ENCODE results near the gene ITGAV. TPM values are rescaled to one million over a fixed set of nuclear protein-coding genes. Genes with fewer than 3 reads are reported as not detected.

ITGAV gene
- total and polyA plus RNA-seq, 2 donors from 2014 or later = 26.3 to 99.0 TPM

- TF ChIP-seq CTCF (IDR thresholded peaks at IDR 0.05; ENCODE audit: borderline replicate concordance, extremely low read depth, insufficient read depth) = no peak
- intact Hi-C loops (cut with DNase I) = no loop called here
- FAIRE-seq (no peak), DNase-seq (no peak)
- H3K27me3 ChIP-seq (ENCODE audit: control insufficient read depth, insufficient read depth, low read length) = no peaks in the 10 kb centered on the region
- H3K9ac ChIP-seq (ENCODE audit: low read length in 3 of 3) = no peak overlapping the region
- H3K4me1 ChIP-seq (ENCODE audit: control insufficient read depth in 2 of 3, insufficient read depth in 2 of 3, low read depth in 1 of 3, low read length in 3 of 3) = peaks cover 0 to 16% (median 6%) of the 10 kb centered on the region in 3 donors
- H3K9me3 ChIP-seq (ENCODE audit: control insufficient read depth in 2 of 3, insufficient read depth in 1 of 3, low read length in 3 of 3) = no peaks in the 10 kb centered on the region
- H3K27ac ChIP-seq (ENCODE audit: low read depth in 2 of 2, low read length in 2 of 2) = peak overlapping the region in 1 of 2 donors; percentile 92
- peak overlapping the region in 2 of 3 donors; percentile 93 to 97 for H3K4me3 ChIP-seq (ENCODE audit: low read length in 3 of 3)
- H3K36me3 ChIP-seq (ENCODE audit: control insufficient read depth in 2 of 3, insufficient read depth in 3 of 3, low read length in 3 of 3) = no peaks in the 10 kb centered on the region
Observed at GRCh38 chr2:186592137-186592875, 2.5 kb downstream of the ITGAV start.

GRCh38 chr2:186593523-186593922 is 3.7 kb downstream of the ITGAV start:
- Histone ChIP-seq H3K9ac (ENCODE audit: low read length in 3 of 3) (no peak overlapping the region), H3K4me1 (ENCODE audit: control insufficient read depth in 2 of 3, insufficient read depth in 2 of 3, low read depth in 1 of 3, low read length in 3 of 3) (peaks cover 0 to 16% (median 6%) of the 10 kb centered on the region in 3 donors), H3K27ac (ENCODE audit: low read depth in 2 of 2, low read length in 2 of 2) (no peak overlapping the region), H3K4me3 (ENCODE audit: low read length in 3 of 3) (no peak overlapping the region), H3K9me3 (ENCODE audit: control insufficient read depth in 2 of 3, insufficient read depth in 1 of 3, low read length in 3 of 3) (no peaks in the 10 kb centered on the region), H3K36me3 (ENCODE audit: control insufficient read depth in 2 of 3, insufficient read depth in 3 of 3, low read length in 3 of 3) (no peaks in the 10 kb centered on the region), H3K27me3 (ENCODE audit: control insufficient read depth, insufficient read depth, low read length) (no peaks in the 10 kb centered on the region)
- TF ChIP-seq CTCF (IDR thresholded peaks at IDR 0.05; ENCODE audit: borderline replicate concordance, extremely low read depth, insufficient read depth) = no peak
- FAIRE-seq = no peak
- intact Hi-C loops (cut with DNase I) = no loop called here
- no peak for DNase-seq

- FAIRE-seq (no peak), DNase-seq (no peak)
- Histone ChIP-seq H3K9me3 (ENCODE audit: control insufficient read depth in 2 of 3, insufficient read depth in 1 of 3, low read length in 3 of 3) (no peaks in the 10 kb centered on the region), H3K4me1 (ENCODE audit: control insufficient read depth in 2 of 3, insufficient read depth in 2 of 3, low read depth in 1 of 3, low read length in 3 of 3) (peaks cover 0 to 11% (median 3%) of the 10 kb centered on the region in 3 donors), H3K27ac (ENCODE audit: low read depth in 2 of 2, low read length in 2 of 2) (peak overlapping the region in 1 of 2 donors; percentile 14), H3K27me3 (ENCODE audit: control insufficient read depth, insufficient read depth, low read length) (no peaks in the 10 kb centered on the region), H3K9ac (ENCODE audit: low read length in 3 of 3) (no peak overlapping the region), H3K36me3 (ENCODE audit: control insufficient read depth in 2 of 3, insufficient read depth in 3 of 3, low read length in 3 of 3) (no peaks in the 10 kb centered on the region), H3K4me3 (ENCODE audit: low read length in 3 of 3) (peak overlapping the region in 1 of 3 donors; percentile 15)
- TF ChIP-seq CTCF (IDR thresholded peaks at IDR 0.05; ENCODE audit: borderline replicate concordance, extremely low read depth, insufficient read depth) = no peak
- intact Hi-C loops (cut with DNase I) = no loop called here
Observed at GRCh38 chr2:186594001-186594722, 4.3 kb downstream of the ITGAV start.

All from kidney (tissue), 14 donors.